K562 (cell line): Measurements from ENCODE around the gene SLC35B1. TPM values are rescaled to one million over a fixed set of nuclear protein-coding genes. Genes with fewer than 3 reads are reported as not detected.
A peak's percentile ranks its signal among the peaks of the same experiment; 100 is the strongest.

Experiments
- C11orf30 ChIP-seq: fragments of 450-650 bp; IDR thresholded peaks from 2 replicates; pipeline ENCODE4 v1.6.1; 2016; ENCODE audit warnings: low read depth, mild to moderate bottlenecking
- MEIS2 ChIP-seq: fragments of 450-650 bp; IDR thresholded peaks from 2 replicates; pipeline ENCODE4 v1.6.1; 2014; ENCODE audit warnings: mild to moderate bottlenecking; ENCODE audit not compliant: partially characterized antibody
- NELFE ChIP-seq: IDR thresholded peaks from 2 replicates; pipeline ENCODE4 v1.6.1; 2011; ENCODE audit warnings: mild to moderate bottlenecking; ENCODE audit not compliant: insufficient read depth, insufficient read length
- PHB ChIP-seq: fragments of 250-450 bp; sonication (Bioruptor Pico); IDR thresholded peaks from 2 replicates; pipeline ENCODE4 v1.5.0; 2021
- PHF21A ChIP-seq: fragments of 450-650 bp; IDR thresholded peaks from 2 replicates; pipeline ENCODE4 v1.6.1; 2017; ENCODE audit warnings: low read depth, borderline replicate concordance
- POLR3G ChIP-seq: IDR thresholded peaks from 2 replicates; pipeline ENCODE4 v1.6.1; 2011; ENCODE audit not compliant: insufficient read length, insufficient replicate concordance; ENCODE audit errors: extremely low read depth
- TAF9B ChIP-seq: fragments of 450-650 bp; IDR thresholded peaks from 2 replicates; pipeline ENCODE4 v1.6.1; 2018; ENCODE audit warnings: mild to moderate bottlenecking; ENCODE audit not compliant: partially characterized antibody
- TCF7L2 ChIP-seq: fragments of 150-350 bp; IDR thresholded peaks from 2 replicates; pipeline ENCODE4 v1.6.1; 2016; ENCODE audit warnings: low read depth, mild to moderate bottlenecking, low read length, moderate library complexity
- YY1 ChIP-seq, 3 experiments: IDR thresholded peaks; 2 replicates each; pipeline ENCODE4 v1.6.1; 2011; ENCODE audit warnings: low read length in 2 of 3, mild to moderate bottlenecking in 2 of 3, moderate library complexity in 2 of 3, borderline replicate concordance in 1 of 3, control low read depth in 1 of 3, low read depth in 1 of 3; ENCODE audit not compliant: insufficient read depth in 3 of 3, insufficient replicate concordance in 2 of 3, control insufficient read depth in 1 of 3, insufficient read length in 1 of 3; ENCODE audit errors: extremely low read depth in 1 of 3
- ZNF146 ChIP-seq: IDR thresholded peaks from one replicate; pipeline ENCODE4 v1.6.1; 2018; ENCODE audit warnings: missing compliant biosample characterization; ENCODE audit not compliant: unreplicated experiment
- polyA plus RNA-seq, 8 experiments: library from polyadenylated mRNA; depleted of rRNA in 4 of 8; stranded (reverse) in 5 of 8; unstranded in 3 of 8; fragments of >200 nt; fragmentation: Nextera tagmentation in 2 of 8; fragmentation: Illumina TruSeq in 1 of 8; extraction: Ambion mirVana in 2 of 8; extraction: Trizol in 1 of 8; gene quantifications; 2 replicates each; pipeline versions ENCODE4 v1.2.1 to v1.2.3, GENCODE V29; 2011 to 2014; ENCODE audit warnings: inconsistent platforms in 1 of 8, missing spikeins in 1 of 8
- total RNA-seq, 7 experiments: library from RNA; depleted of rRNA in 6 of 7; stranded (reverse); fragments of >200 nt in 6 of 7; fragmentation: Illumina TruSeq in 2 of 7; extraction: Trizol in 2 of 7; gene quantifications; 2 replicates each; pipeline versions ENCODE4 v1.2.1 to v1.2.3, GENCODE V29; 2011 to 2021; ENCODE audit warnings: low replicate concordance in 1 of 7
- TF ChIP-seq, protein P1 (sequence below): sonication (generic); formaldehyde crosslinking; IDR thresholded peaks from 2 replicates; pipeline ENCODE4 v1.8.0; 2022; ENCODE audit warnings: mild to moderate bottlenecking, missing genetic modification reagents
- TF ChIP-seq, protein P2 (sequence below): fragments of 450-650 bp; formaldehyde crosslinking; conservative IDR thresholded peaks from 2 replicates; pipeline ENCODE4 v1.4.0; 2022; ENCODE audit warnings: mild to moderate bottlenecking, missing genetic modification characterization
- TF ChIP-seq, protein P3 (sequence below): fragments of 450-650 bp; IDR thresholded peaks from 2 replicates; pipeline ENCODE4 v1.6.1; 2016; ENCODE audit warnings: low read depth

The SLC35B1 gene
- total and polyA plus RNA-seq, 9 of the 15 experiments (the other 6 are each of a cell fraction or from before 2014, with no cell fraction given) = 51.4 to 87.9 (median 66.3) TPM

DNA sequence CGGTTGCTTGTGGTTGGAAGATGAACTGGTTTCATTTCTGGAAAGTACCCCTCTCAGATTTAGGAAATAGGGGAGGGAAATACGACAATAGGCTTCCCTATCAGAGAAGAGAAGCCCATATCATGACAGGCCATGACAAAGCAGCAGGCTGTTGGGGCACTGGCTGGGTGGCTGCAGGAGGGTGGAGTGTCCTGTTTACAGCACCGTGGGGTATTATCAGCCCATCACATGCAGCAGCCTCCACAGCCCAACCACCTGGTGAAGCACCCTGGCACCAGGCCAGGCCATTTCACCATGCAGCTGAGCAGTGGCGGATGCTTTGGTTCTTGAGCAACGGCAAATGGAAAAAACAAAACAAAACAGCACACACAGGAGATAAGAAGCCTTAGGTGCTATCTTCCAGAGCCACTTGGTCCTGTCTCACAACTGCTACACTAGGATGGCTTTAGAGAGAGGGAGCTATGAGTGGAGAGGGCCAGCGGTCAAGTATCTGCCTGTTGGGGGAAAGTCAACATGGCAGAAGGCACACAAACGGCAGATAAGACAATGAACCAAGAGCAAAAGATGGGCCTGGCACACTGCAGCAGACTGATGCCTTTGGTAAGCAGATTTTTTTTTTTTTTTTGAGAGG is 32.0 kb upstream of the SLC35B1 start (continued):
- TF ChIP-seq, protein P1, sequence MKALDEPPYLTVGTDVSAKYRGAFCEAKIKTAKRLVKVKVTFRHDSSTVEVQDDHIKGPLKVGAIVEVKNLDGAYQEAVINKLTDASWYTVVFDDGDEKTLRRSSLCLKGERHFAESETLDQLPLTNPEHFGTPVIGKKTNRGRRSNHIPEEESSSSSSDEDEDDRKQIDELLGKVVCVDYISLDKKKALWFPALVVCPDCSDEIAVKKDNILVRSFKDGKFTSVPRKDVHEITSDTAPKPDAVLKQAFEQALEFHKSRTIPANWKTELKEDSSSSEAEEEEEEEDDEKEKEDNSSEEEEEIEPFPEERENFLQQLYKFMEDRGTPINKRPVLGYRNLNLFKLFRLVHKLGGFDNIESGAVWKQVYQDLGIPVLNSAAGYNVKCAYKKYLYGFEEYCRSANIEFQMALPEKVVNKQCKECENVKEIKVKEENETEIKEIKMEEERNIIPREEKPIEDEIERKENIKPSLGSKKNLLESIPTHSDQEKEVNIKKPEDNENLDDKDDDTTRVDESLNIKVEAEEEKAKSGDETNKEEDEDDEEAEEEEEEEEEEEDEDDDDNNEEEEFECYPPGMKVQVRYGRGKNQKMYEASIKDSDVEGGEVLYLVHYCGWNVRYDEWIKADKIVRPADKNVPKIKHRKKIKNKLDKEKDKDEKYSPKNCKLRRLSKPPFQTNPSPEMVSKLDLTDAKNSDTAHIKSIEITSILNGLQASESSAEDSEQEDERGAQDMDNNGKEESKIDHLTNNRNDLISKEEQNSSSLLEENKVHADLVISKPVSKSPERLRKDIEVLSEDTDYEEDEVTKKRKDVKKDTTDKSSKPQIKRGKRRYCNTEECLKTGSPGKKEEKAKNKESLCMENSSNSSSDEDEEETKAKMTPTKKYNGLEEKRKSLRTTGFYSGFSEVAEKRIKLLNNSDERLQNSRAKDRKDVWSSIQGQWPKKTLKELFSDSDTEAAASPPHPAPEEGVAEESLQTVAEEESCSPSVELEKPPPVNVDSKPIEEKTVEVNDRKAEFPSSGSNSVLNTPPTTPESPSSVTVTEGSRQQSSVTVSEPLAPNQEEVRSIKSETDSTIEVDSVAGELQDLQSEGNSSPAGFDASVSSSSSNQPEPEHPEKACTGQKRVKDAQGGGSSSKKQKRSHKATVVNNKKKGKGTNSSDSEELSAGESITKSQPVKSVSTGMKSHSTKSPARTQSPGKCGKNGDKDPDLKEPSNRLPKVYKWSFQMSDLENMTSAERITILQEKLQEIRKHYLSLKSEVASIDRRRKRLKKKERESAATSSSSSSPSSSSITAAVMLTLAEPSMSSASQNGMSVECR (CRISPR knock-in tag) = peak; percentile 74
- TF ChIP-seq ZNF146 (CRISPR knock-in tag) (no peak), TCF7L2 (peak; percentile 46; the same call in 1 of the 2 replicates), C11orf30 (peak; percentile 67), YY1 (IDR thresholded peaks at IDR 0.05; ENCODE audit: borderline replicate concordance in 1 of 3, control insufficient read depth in 1 of 3, extremely low read depth in 1 of 3, insufficient read depth in 3 of 3, insufficient read length in 1 of 3, insufficient replicate concordance in 2 of 3, low read depth in 1 of 3, low read length in 2 of 3) (peak in 2 of 3 experiments; percentile 52 to 74), NELFE (no peak), MEIS2 (peak; percentile 88), POLR3G (no peak), PHF21A (peak; percentile 58; the same call in 1 of the 2 replicates), TAF9B (peak; percentile 98), PHB (CRISPR knock-in tag) (no peak)
- TF ChIP-seq, protein P2, sequence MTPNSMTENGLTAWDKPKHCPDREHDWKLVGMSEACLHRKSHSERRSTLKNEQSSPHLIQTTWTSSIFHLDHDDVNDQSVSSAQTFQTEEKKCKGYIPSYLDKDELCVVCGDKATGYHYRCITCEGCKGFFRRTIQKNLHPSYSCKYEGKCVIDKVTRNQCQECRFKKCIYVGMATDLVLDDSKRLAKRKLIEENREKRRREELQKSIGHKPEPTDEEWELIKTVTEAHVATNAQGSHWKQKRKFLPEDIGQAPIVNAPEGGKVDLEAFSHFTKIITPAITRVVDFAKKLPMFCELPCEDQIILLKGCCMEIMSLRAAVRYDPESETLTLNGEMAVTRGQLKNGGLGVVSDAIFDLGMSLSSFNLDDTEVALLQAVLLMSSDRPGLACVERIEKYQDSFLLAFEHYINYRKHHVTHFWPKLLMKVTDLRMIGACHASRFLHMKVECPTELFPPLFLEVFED (CRISPR knock-in tag) = peak; percentile 55; the same call in 1 of the 2 replicates
- TF ChIP-seq, protein P3, sequence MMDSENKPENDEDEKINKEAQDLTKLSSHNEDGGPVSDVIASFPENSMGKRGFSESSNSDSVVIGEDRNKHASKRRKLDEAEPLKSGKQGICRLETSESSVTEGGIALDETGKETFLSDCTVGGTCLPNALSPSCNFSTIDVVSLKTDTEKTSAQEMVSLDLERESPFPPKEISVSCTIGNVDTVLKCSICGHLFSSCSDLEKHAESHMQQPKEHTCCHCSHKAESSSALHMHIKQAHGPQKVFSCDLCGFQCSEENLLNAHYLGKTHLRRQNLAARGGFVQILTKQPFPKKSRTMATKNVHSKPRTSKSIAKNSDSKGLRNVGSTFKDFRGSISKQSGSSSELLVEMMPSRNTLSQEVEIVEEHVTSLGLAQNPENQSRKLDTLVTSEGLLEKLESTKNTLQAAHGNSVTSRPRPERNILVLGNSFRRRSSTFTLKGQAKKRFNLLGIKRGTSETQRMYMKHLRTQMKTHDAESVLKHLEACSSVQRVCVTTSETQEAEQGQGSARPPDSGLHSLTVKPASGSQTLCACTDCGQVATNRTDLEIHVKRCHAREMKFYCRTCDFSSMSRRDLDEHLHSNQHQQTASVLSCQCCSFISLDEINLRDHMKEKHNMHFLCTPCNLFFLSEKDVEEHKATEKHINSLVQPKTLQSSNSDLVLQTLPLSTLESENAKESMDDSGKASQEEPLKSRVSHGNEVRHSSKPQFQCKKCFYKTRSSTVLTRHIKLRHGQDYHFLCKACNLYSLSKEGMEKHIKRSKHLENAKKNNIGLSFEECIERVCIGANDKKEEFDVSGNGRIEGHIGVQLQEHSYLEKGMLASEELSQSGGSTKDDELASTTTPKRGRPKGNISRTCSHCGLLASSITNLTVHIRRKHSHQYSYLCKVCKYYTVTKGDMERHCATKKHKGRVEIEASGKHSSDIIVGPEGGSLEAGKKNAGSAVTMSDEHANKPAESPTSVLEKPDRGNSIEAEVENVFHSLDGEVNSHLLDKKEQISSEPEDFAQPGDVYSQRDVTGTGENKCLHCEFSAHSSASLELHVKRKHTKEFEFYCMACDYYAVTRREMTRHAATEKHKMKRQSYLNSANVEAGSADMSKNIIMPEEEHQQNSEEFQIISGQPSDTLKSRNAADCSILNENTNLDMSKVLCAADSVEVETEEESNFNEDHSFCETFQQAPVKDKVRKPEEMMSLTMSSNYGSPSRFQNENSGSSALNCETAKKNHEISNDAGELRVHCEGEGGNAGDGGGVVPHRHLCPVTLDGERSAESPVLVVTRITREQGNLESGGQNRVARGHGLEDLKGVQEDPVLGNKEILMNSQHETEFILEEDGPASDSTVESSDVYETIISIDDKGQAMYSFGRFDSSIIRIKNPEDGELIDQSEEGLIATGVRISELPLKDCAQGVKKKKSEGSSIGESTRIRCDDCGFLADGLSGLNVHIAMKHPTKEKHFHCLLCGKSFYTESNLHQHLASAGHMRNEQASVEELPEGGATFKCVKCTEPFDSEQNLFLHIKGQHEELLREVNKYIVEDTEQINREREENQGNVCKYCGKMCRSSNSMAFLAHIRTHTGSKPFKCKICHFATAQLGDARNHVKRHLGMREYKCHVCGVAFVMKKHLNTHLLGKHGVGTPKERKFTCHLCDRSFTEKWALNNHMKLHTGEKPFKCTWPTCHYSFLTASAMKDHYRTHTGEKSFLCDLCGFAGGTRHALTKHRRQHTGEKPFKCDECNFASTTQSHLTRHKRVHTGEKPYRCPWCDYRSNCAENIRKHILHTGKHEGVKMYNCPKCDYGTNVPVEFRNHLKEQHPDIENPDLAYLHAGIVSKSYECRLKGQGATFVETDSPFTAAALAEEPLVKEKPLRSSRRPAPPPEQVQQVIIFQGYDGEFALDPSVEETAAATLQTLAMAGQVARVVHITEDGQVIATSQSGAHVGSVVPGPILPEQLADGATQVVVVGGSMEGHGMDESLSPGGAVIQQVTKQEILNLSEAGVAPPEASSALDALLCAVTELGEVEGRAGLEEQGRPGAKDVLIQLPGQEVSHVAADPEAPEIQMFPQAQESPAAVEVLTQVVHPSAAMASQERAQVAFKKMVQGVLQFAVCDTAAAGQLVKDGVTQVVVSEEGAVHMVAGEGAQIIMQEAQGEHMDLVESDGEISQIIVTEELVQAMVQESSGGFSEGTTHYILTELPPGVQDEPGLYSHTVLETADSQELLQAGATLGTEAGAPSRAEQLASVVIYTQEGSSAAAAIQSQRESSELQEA = no peak; the same call in 1 of the 2 replicates
